HEK293T (cell line): ENCODE measurements around the gene XPNPEP2.

ENCODE experiments used
- CTCF ChIA-PET: fragments of 350-600 bp; formaldehyde crosslinking; extraction: SDS; loops from one replicate; lab custom pipeline; 2021; ENCODE audit warnings: antibody characterized with exemption, inconsistent platforms; lab: Yijun Ruan, JAX
- POLR2A ChIA-PET: fragments of 350-600 bp; formaldehyde crosslinking; extraction: SDS; loops from one replicate; lab custom pipeline; 2020; ENCODE audit warnings: antibody characterized with exemption, inconsistent platforms; lab: Yijun Ruan, JAX
- DNase-seq: peaks from one replicate; pipeline ENCODE4 v3.0.0; 2012; ENCODE audit warnings: mixed read lengths; ENCODE audit errors: extremely low spot score
- ARNT ChIP-seq: fragments of 450-650 bp; IDR thresholded peaks from 2 replicates; pipeline ENCODE4 v1.6.1; 2017; ENCODE audit warnings: mild to moderate bottlenecking
- BHLHE40 ChIP-seq: fragments of 450-650 bp; IDR thresholded peaks from 2 replicates; pipeline ENCODE4 v1.6.1; 2016; ENCODE audit warnings: mild to moderate bottlenecking, moderate library complexity, borderline replicate concordance
- CTBP1 ChIP-seq: fragments of 450-650 bp; IDR thresholded peaks from 2 replicates; pipeline ENCODE4 v1.6.1; 2016; ENCODE audit warnings: borderline replicate concordance
- ELF4 ChIP-seq: fragments of 450-650 bp; IDR thresholded peaks from 2 replicates; pipeline ENCODE4 v1.6.1; 2017; ENCODE audit warnings: antibody characterized with exemption
- FOXA1 ChIP-seq: fragments of 450-650 bp; IDR thresholded peaks from 2 replicates; pipeline ENCODE4 v1.6.1; 2016; ENCODE audit warnings: mild to moderate bottlenecking
- FOXK2 ChIP-seq: fragments of 450-650 bp; IDR thresholded peaks from 2 replicates; pipeline ENCODE4 v1.6.1; 2016; ENCODE audit warnings: mild to moderate bottlenecking
- FOXM1 ChIP-seq: fragments of 450-650 bp; IDR thresholded peaks from 2 replicates; pipeline ENCODE4 v1.6.1; 2017; ENCODE audit warnings: mild to moderate bottlenecking, borderline replicate concordance
- HDGF ChIP-seq: fragments of 450-650 bp; IDR thresholded peaks from 2 replicates; pipeline ENCODE4 v1.6.1; 2017; ENCODE audit warnings: antibody characterized with exemption, borderline replicate concordance
- L3MBTL2 ChIP-seq: fragments of 450-650 bp; conservative IDR thresholded peaks from 2 replicates; pipeline ENCODE4 v1.6.1; 2016; ENCODE audit warnings: mild to moderate bottlenecking
- LEF1 ChIP-seq: fragments of 450-650 bp; IDR thresholded peaks from 2 replicates; pipeline ENCODE4 v1.6.1; 2017; ENCODE audit warnings: mild to moderate bottlenecking, borderline replicate concordance
- NFRKB ChIP-seq: fragments of 450-650 bp; IDR thresholded peaks from 2 replicates; pipeline ENCODE4 v1.6.1; 2016; ENCODE audit warnings: mild to moderate bottlenecking, moderate library complexity
- PKNOX1 ChIP-seq: fragments of 450-650 bp; IDR thresholded peaks from 2 replicates; pipeline ENCODE4 v1.6.1; 2016
- SP1 ChIP-seq: fragments of 450-650 bp; IDR thresholded peaks from 2 replicates; pipeline ENCODE4 v1.6.1; 2017
- SUZ12 ChIP-seq: fragments of 450-650 bp; IDR thresholded peaks from 2 replicates; pipeline ENCODE4 v1.6.1; 2016; ENCODE audit warnings: mild to moderate bottlenecking
- TARDBP ChIP-seq: fragments of 450-650 bp; IDR thresholded peaks from 2 replicates; pipeline ENCODE4 v1.6.1; 2016
- ZNF384 ChIP-seq: fragments of 450-650 bp; IDR thresholded peaks from 2 replicates; pipeline ENCODE4 v1.6.1; 2016

XPNPEP2 gene

GRCh38 chrX:129755779-129756650 lies 17.2 kb downstream of the XPNPEP2 start:
- POLR2A ChIA-PET, result no interaction called here
- no peak for DNase-seq
- CTCF ChIA-PET, result interaction anchor here (1.0 to 1.8 kb wide), 4 partner anchors 30 to 305 kb away, joined by 3 to 6 read pairs (median 4); no protein-coding TSS in a partner anchor
- TF ChIP-seq SP1 (no peak), NFRKB (no peak), TARDBP (no peak), ELF4 (no peak), ARNT (no peak)

- TF ChIP-seq NFRKB (no peak), CTBP1 (no peak), L3MBTL2 (no peak), ELF4 (no peak), SUZ12 (no peak), HDGF (no peak)
- POLR2A ChIA-PET, result no interaction called here
- DNase-seq, result no peak
- CTCF ChIA-PET, result interaction anchor here (0.6 kb wide), 1 partner anchor 392 kb away, joined by 3 read pairs; no protein-coding TSS in a partner anchor
Measured at GRCh38 chrX:129759576-129760061, 20.8 kb downstream of the XPNPEP2 start.

- no peak for TF ChIP-seq FOXM1
- TF ChIP-seq SUZ12, result no peak
- TF ChIP-seq L3MBTL2, result no peak
- no peak for TF ChIP-seq FOXA1
- TF ChIP-seq LEF1, result no peak
- TF ChIP-seq ZNF384, result no peak
- TF ChIP-seq CTBP1, result no peak
- no peak for TF ChIP-seq NFRKB
- TF ChIP-seq PKNOX1, result no peak
- no peak for TF ChIP-seq ARNT
- TF ChIP-seq SP1, result no peak
- no peak for TF ChIP-seq HDGF
- TF ChIP-seq TARDBP, result no peak
- TF ChIP-seq FOXK2, result no peak
- TF ChIP-seq ELF4, result no peak
- ChIA-PET CTCF (interaction anchor here (0.6 kb wide), 1 partner anchor 393 kb away, joined by 3 read pairs; no protein-coding TSS in a partner anchor), POLR2A (no interaction called here)
- DNase-seq, result no peak
Measured at GRCh38 chrX:129760155-129760554, 21.4 kb downstream of the XPNPEP2 start.

- DNase-seq, result no peak
- CTCF ChIA-PET, result no interaction called here
- no peak for TF ChIP-seq CTBP1
- no peak for TF ChIP-seq L3MBTL2
- no peak for TF ChIP-seq ARNT
- TF ChIP-seq FOXK2, result no peak
- TF ChIP-seq FOXA1, result no peak
- TF ChIP-seq ZNF384, result no peak
- TF ChIP-seq TARDBP, result no peak
- no peak for TF ChIP-seq FOXM1
- TF ChIP-seq BHLHE40, result no peak
- no peak for TF ChIP-seq ELF4
- no peak for TF ChIP-seq HDGF
- no peak for TF ChIP-seq LEF1
- no peak for TF ChIP-seq SP1
- TF ChIP-seq PKNOX1, result no peak
- POLR2A ChIA-PET, result no interaction called here
Measured at GRCh38 chrX:129760981-129761380, 22.2 kb downstream of the XPNPEP2 start.

GRCh38 chrX:129761596-129761995 lies 22.8 kb downstream of the XPNPEP2 start:
- DNase-seq, result no peak
- TF ChIP-seq FOXM1 (no peak), ELF4 (no peak), TARDBP (no peak), LEF1 (no peak), ARNT (no peak), PKNOX1 (no peak), L3MBTL2 (no peak), FOXK2 (no peak), NFRKB (no peak), BHLHE40 (no peak), HDGF (no peak), ZNF384 (no peak), FOXA1 (no peak), SUZ12 (no peak), SP1 (no peak), CTBP1 (no peak)
- POLR2A ChIA-PET, result no interaction called here
- CTCF ChIA-PET, result no interaction called here
